22Rv1 (cell line): Measurements from ENCODE around the gene NIT1.

Experiments
- CTCF ChIP-seq: fragments of 450-650 bp; IDR thresholded peaks from 2 replicates; pipeline ENCODE4 v1.5.1; 2017; ENCODE audit warnings: mild to moderate bottlenecking
- ZFX ChIP-seq: fragments of 450-650 bp; IDR thresholded peaks from 2 replicates; pipeline ENCODE4 v1.6.1; 2017; ENCODE audit warnings: antibody characterized with exemption, borderline replicate concordance

GRCh38 chr1:161168906-161169305, 51.0 kb downstream of the NIT1 start:
- TF ChIP-seq CTCF (no peak), ZFX (no peak)
